NCI-H82 treated with DMSO at 0.1 percent for 48 hours (cell line): ENCODE results near the gene NPAS2.
A peak's percentile ranks its signal among the peaks of the same experiment; 100 is the strongest.

Source experiments
- DNase-seq: peaks from one replicate; lab custom pipeline; 2025; ENCODE audit not compliant: unreplicated experiment; lab: John Stamatoyannopoulos, UW

The NPAS2 gene

GRCh38 chr2:100793982-100794381, 26.0 kb upstream of the NPAS2 start:
- DNase-seq, result no peak

GRCh38 chr2:100796499-100797100, 23.3 kb upstream of the NPAS2 start:
- DNase-seq, result no peak

GRCh38 chr2:100799686-100800085, 20.3 kb upstream of the NPAS2 start:
- DNase-seq, result no peak

- no peak for DNase-seq
These were observed 19.0 kb upstream of the NPAS2 start for GRCh38 chr2:100800915-100801314.

- DNase-seq, result no peak
These were observed 18.5 kb upstream of the NPAS2 start for GRCh38 chr2:100801402-100801801.

- DNase-seq, result no peak
These were observed 17.9 kb upstream of the NPAS2 start for GRCh38 chr2:100802066-100802465.

GRCh38 chr2:100803334-100803733, 16.6 kb upstream of the NPAS2 start:
- no peak for DNase-seq

GRCh38 chr2:100806550-100806949, 13.4 kb upstream of the NPAS2 start:
- DNase-seq, result no peak

GRCh38 chr2:100807707-100808106, 12.2 kb upstream of the NPAS2 start:
- no peak for DNase-seq

GRCh38 chr2:100808582-100808981, 11.4 kb upstream of the NPAS2 start:
- DNase-seq, result no peak

GRCh38 chr2:100809506-100809905, 10.4 kb upstream of the NPAS2 start:
- DNase-seq, result no peak

- DNase-seq, result no peak
These were observed 9.3 kb upstream of the NPAS2 start for GRCh38 chr2:100810603-100811145.

- no peak for DNase-seq
These were observed 7.8 kb upstream of the NPAS2 start for GRCh38 chr2:100812116-100812515.

- DNase-seq, result peak; percentile 5
These were observed 7.4 kb upstream of the NPAS2 start for GRCh38 chr2:100812573-100812972.

- no peak for DNase-seq
These were observed 6.4 kb upstream of the NPAS2 start for GRCh38 chr2:100813527-100813926.

GRCh38 chr2:100814043-100814442, 5.9 kb upstream of the NPAS2 start:
- no peak for DNase-seq

GRCh38 chr2:100814453-100814852, 5.5 kb upstream of the NPAS2 start:
- no peak for DNase-seq

- DNase-seq, result no peak
These were observed 2.5 kb upstream of the NPAS2 start for GRCh38 chr2:100817388-100817985.

- no peak for DNase-seq
These were observed 1.8 kb upstream of the NPAS2 start for GRCh38 chr2:100818003-100818605.

- DNase-seq, result no peak
These were observed 1.2 kb upstream of the NPAS2 start for GRCh38 chr2:100818606-100819369.

GRCh38 chr2:100820273-100820522, 259 bp downstream of the NPAS2 start:
- DNase-seq, result no peak
